Muscle of back (tissue), 11 donors: ENCODE measurements around the gene SPAG16. TPM values are rescaled to one million over a fixed set of nuclear protein-coding genes. Genes with fewer than 3 reads are reported as not detected.
A peak's percentile ranks its signal among the peaks of the same experiment; 100 is the strongest.

Experiments
- DNase-seq, 3 donors: peaks; one replicate each; pipeline versions ENCODE4 v3.0.0 to v3.0.0-alpha.2; 2013
- polyA plus RNA-seq, 10 donors: library from polyadenylated mRNA; unstranded; fragments of 120-200 nt; gene quantifications; one replicate each; pipeline ENCODE4 v1.2.1, GENCODE V29; 2013; ENCODE audit not compliant: insufficient read length in 10 of 10

Gene SPAG16
- polyA plus RNA-seq, 10 donors: 17.4 to 24.3 (median 20.1) TPM

GRCh38 chr2:213789940-213790339 is 505.7 kb downstream of the SPAG16 start:
- no peak for DNase-seq

- no peak for DNase-seq
Measured at GRCh38 chr2:213792045-213792444, 507.8 kb downstream of the SPAG16 start.

GRCh38 chr2:213806125-213806726 is 522.0 kb downstream of the SPAG16 start:
- peak; percentile 2 to 39 (median 3) for DNase-seq

DNA sequence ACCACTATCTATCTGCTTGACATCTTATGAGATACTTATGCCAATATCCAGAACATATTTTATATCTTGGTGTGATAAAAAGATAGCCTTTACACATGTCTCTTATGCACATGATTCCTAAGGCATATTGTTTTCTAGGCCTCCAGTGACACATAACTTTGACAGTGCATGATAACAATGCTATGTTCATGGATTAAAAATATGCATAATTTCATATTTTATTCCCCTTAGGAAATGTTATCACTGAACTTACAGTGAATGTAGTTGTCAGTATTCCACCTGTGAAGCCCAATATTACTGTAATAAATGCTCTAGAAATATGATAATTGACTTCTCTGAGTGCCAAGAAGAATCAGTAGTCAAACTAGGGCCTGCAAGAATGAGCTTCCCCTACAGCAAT is 532.3 kb downstream of the SPAG16 start:
- DNase-seq: no peak

DNA sequence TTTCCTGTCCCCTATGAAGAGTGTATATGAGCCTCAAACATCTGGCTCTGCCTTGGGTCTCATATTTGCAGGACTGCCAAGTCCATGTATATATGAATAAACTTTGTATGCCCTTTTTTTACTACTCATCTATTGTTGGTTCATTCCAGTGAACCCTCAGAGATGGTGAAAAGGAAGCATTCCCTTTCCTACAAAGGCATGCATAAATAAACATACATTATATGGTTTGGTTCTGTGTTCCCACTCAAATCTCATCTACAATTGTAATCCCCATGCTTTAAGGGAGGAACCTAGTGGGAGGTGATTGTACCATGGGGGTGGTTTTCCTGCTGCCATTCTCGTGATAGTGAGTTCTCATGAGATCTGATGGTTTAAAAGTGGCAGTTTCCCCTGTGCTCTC is 534.2 kb downstream of the SPAG16 start:
- no peak for DNase-seq

- DNase-seq: peak in 1 of 3 donors; percentile 26
Measured at GRCh38 chr2:213834331-213834730, 550.1 kb downstream of the SPAG16 start.

GRCh38 chr2:213834746-213835145 is 550.5 kb downstream of the SPAG16 start:
- no peak for DNase-seq

- DNase-seq: no peak
Measured at GRCh38 chr2:213846856-213847255, 562.6 kb downstream of the SPAG16 start.

DNA sequence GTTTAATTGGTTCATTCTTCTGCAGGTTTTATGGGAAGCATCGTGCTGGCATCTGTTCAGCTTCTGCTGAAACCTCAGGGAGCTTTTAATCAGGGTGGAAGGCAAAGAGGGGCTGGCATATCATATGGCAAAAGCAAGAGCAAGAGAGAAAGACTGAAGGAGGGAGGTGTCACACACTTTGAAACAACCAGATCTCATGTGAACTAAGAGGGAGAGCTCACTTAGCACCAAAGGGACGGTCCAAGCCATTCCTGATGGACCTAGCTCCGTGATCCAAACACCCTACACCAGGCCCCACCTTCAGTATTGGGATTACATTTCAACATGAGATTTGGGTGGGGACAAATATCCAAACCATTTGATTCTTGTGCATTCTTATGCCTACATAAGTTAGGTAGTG is 563.1 kb downstream of the SPAG16 start:
- DNase-seq: no peak

GRCh38 chr2:213848631-213849030 is 564.4 kb downstream of the SPAG16 start:
- DNase-seq: peak in 1 of 3 donors; percentile 1

DNA sequence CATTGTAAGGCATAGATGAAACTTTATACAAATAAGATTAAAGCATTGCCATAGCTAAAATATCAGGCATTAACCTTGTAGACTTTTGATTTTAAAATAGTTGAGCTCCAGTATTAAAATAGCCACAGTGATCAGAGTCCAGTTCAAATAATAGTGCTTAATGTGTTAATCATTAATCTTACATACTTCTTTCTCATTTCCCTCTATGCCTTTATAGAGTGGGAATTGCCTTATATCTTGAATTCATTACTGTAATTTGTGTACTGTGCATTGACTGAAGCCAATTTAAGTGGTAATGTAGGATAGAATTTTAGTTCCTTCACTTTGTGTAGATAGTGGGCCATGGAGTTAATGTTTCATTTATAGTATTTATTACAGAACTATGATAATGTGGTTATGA is 577.4 kb downstream of the SPAG16 start:
- DNase-seq: no peak

DNA sequence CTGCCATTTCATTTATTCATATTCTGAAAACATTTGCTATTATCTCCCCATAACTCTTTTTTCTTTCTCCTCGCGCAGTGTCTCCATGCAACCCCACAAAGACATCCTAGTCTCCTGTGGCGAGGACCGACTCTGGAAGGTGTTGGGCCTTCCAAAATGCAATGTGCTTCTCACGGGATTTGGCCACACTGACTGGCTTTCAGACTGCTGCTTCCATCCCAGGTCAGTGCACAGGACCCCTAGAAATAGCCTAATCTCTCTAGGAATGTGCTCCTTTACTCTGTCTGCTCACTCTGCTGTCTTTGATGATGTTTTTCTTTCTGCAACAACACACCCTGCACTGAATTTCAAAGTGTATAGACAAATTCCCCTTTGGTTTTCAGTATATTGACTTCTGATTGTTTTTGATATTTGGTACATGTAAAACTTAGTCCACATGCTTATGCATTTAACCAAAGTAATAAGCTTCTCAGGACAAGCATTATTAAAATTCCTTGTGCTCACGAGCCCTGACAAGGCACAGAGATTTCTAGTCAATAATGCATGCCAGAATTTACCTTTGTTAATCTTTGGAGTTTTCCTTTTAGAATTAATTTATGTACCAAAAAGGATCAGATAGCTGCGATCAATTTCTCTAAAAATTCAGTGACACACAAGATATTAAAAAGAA is 578.3 kb downstream of the SPAG16 start:
- no peak for DNase-seq

DNA sequence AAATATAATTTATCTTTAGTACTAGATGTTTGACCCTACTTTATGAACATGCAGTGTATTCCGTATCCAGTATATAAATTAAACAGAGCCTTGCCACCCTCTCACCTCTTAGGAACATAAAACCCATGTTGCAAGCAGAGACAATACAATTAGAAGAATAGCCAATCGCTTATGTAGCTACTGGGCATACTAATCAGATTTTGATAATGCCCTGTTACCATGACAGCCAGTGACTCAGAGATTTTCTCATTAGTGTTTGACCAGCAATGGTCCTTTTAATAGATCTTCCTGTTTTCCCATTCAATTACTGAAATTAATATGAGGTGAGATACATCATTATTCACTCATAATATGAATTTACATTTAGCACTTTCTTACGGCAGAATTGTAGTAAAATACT is 579.3 kb downstream of the SPAG16 start:
- no peak for DNase-seq

DNA sequence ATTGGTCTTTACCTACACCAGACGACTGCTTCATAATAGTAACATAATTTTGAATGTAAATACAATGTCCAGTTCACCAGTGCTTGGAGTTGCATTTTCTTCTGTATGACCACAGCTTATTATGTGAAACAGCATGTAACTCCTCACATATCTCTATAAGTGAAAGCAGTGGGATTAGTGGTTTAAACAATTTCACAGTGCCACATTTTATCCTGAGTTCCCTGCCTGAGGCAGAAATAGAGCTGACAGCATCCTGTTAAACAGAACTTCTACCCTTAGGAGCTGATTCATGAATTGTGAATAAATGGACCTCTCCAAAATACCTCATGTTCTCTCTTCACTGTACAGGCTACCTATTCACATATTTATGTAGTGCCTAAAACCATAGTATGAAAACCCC is 584.3 kb downstream of the SPAG16 start:
- DNase-seq: no peak

GRCh38 chr2:213885485-213885884 is 601.2 kb downstream of the SPAG16 start:
- DNase-seq: no peak

- DNase-seq: no peak
Measured at GRCh38 chr2:213914510-213914909, 630.2 kb downstream of the SPAG16 start.

DNA sequence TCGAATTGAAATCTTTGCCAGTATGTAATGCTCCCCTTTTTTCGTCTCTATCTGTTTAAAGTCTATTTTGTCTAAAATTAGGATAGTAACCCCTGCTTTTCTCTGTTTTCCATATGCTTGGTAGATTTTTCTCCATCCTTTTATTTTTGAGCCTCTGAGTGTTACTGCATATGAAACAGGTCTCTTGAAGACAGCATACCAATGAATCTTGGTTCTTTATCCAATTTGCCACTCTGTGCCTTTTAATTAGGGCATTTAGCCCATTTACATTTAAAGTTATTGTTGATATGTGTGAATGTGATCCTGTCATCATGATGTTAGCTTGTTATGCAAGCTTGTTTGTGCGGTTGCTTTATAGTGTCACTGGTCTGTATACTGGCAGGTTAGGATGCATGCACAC is 635.8 kb downstream of the SPAG16 start:
- no peak for DNase-seq

DNA sequence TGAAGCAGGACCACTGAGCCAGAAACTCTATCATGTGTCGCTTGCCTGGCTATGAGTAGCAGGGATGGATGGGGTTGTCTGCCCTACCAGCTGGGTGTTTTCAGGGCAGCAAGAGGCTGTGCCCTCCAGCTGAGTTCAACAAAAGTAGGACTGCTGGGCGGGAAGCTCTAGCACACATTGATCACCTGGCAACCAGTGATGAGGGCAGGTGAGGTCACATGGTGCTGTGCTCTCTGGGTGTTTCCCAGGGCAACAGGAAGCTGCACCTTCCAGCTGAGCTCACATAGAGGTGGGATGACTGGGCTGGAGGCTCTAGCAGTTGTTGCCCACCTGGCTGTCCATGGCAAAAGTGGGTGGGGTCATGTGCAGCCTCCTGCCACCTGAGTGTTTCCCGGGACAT is 639.3 kb downstream of the SPAG16 start:
- DNase-seq: no peak

- peak in 2 of 3 donors; percentile 1 to 5 for DNase-seq
Measured at GRCh38 chr2:213934560-213934959, 650.3 kb downstream of the SPAG16 start.

DNA sequence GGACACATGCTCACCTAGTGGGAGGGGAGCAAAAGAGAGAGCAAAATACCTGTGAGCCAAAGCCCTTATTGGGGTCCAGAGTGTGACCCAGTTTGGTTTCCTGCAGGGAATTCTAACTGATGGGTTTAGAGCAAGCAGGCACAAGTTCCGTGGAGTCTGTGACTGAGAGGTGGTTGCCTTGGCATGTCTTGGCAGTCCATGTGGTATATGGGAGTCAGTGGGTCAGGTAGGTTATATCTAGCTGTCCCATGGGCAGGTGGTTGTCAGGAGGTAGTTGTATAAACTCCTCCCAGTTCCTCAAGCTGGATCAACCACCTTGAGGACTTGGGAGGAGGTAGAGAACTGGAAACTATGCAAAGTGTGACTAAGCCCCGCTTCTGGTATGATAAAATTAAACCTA is 673.8 kb downstream of the SPAG16 start:
- no peak for DNase-seq

DNA sequence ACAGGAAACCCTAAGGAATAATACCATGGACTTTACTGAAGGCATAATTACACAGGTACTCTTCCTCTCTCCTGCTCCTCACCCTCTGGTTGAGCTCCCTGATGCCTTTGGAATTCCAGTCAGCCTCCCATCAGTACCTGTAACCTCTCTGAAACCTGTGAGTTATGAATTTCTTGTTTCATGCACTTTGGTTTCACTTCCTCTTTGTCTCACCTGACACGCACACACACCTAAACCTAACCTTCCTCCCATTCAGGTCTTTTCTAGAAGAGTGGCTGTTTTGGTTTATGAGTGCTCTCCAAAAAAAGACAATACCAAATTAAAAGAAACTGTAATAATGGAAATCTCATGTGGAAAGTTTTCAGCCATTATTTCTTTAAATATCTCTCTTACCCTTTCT is 675.3 kb downstream of the SPAG16 start:
- DNase-seq: no peak

DNA sequence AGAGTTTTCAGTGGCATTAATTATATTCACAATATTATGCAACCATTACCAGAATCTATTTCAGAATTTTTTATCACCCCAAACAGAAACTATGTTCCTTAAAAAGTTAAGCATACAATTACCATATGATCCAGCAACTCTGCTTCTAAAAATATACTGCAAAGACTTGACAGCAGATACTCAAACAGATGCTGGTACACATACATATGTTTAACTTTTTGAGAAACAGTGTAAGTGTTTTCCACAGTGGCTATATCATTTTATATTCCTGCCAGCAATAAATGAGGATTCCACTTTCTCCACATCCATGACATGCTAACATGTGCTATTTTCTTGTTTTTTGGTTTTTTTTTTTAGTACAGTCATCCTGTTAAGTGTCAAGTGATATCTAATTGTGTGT is 687.3 kb downstream of the SPAG16 start:
- no peak for DNase-seq

DNA sequence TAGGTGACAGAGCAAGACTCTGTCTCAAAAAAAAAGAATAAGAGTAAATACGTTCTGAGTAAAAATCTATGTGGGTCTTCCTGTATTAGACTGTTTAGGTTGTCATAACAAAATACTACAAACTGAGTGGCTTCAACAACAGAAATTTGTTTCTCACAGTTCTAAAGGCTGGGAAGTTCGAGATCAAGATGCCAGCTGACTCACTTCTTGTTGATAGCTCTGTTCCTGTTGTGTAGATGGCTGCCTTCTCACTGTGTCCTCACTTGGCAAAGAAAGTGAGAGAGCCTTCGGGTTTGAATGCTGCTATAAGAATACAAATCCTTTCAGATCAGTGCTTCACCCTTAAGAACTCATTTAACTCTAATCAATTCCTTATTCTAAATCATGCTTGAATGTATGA is 696.6 kb downstream of the SPAG16 start:
- no peak for DNase-seq

GRCh38 chr2:213989207-213989606 is 704.9 kb downstream of the SPAG16 start:
- no peak for DNase-seq
